ENCODE data around the gene YPEL1.
"Not testable (repeated sequence)": the region's sequence is repeated elsewhere in the genome, so short reads cannot be mapped to it uniquely, and the experiment has no call there.

The YPEL1 gene

GRCh38 chr22:21694795-21695429 lies 40.7 kb downstream of the YPEL1 start:
- H3K36me3 ChIP-seq (ENCODE audit: control insufficient read depth, insufficient read depth, low read length): no peaks in the 10 kb centered on the region
- peaks cover 23% of the 10 kb centered on the region for H3K4me1 ChIP-seq
- H3K4me3 ChIP-seq (ENCODE audit: low read depth, low read length): no peak overlapping the region
- no peaks in the 10 kb centered on the region for H3K9me3 ChIP-seq (ENCODE audit: control insufficient read depth, low read length)
- no peaks in the 10 kb centered on the region for H3K27me3 ChIP-seq (ENCODE audit: control insufficient read depth, insufficient read depth, low read length)
- no peak overlapping the region for H3K9ac ChIP-seq
- TF ChIP-seq CTCF (IDR thresholded peaks at IDR 0.05): no peak
- no peak overlapping the region for H3K27ac ChIP-seq
- no peak overlapping the region for H2AFZ ChIP-seq
- H3K79me2 ChIP-seq: no peaks in the 10 kb centered on the region
- H3K4me2 ChIP-seq (ENCODE audit: low read length): no peak overlapping the region

- Histone ChIP-seq H3K4me1 (peaks cover 20% of the 10 kb centered on the region), H3K4me3 (ENCODE audit: low read depth, low read length) (no peak overlapping the region), H3K27me3 (ENCODE audit: control insufficient read depth, insufficient read depth, low read length) (no peaks in the 10 kb centered on the region), H3K9me3 (ENCODE audit: control insufficient read depth, low read length) (no peaks in the 10 kb centered on the region), H2AFZ (no peak overlapping the region), H3K27ac (no peak overlapping the region), H3K4me2 (ENCODE audit: low read length) (no peak overlapping the region), H3K9ac (no peak overlapping the region), H3K36me3 (ENCODE audit: control insufficient read depth, insufficient read depth, low read length) (no peaks in the 10 kb centered on the region), H3K79me2 (no peaks in the 10 kb centered on the region)
- no peak for TF ChIP-seq CTCF (IDR thresholded peaks at IDR 0.05)
Measured at GRCh38 chr22:21694394-21694793, 41.2 kb downstream of the YPEL1 start.

GRCh38 chr22:21693999-21694341 lies 41.6 kb downstream of the YPEL1 start:
- TF ChIP-seq CTCF (IDR thresholded peaks at IDR 0.05): no peak
- no peaks in the 10 kb centered on the region for H3K36me3 ChIP-seq (ENCODE audit: control insufficient read depth, insufficient read depth, low read length)

GRCh38 chr22:21693333-21693998 lies 42.1 kb downstream of the YPEL1 start:
- Histone ChIP-seq H3K27ac (no peak overlapping the region), H3K9me3 (ENCODE audit: control insufficient read depth, low read length) (no peaks in the 10 kb centered on the region), H3K4me3 (ENCODE audit: low read depth, low read length) (no peak overlapping the region), H3K79me2 (no peaks in the 10 kb centered on the region), H2AFZ (no peak overlapping the region), H3K9ac (no peak overlapping the region), H3K4me2 (ENCODE audit: low read length) (no peak overlapping the region), H3K4me1 (peaks cover 12% of the 10 kb centered on the region), H3K27me3 (ENCODE audit: control insufficient read depth, insufficient read depth, low read length) (no peaks in the 10 kb centered on the region), H3K36me3 (ENCODE audit: control insufficient read depth, insufficient read depth, low read length) (no peaks in the 10 kb centered on the region)
- no peak for TF ChIP-seq CTCF (IDR thresholded peaks at IDR 0.05)

More at GRCh38 chr22:21693999-21694341, 41.6 kb downstream of the YPEL1 start:
- Histone ChIP-seq H3K27me3 (ENCODE audit: control insufficient read depth, insufficient read depth, low read length) (no peaks in the 10 kb centered on the region), H3K4me1 (peaks cover 16% of the 10 kb centered on the region), H3K79me2 (no peaks in the 10 kb centered on the region), H2AFZ (no peak overlapping the region), H3K4me3 (ENCODE audit: low read depth, low read length) (no peak overlapping the region), H3K27ac (no peak overlapping the region), H3K9ac (no peak overlapping the region), H3K4me2 (ENCODE audit: low read length) (no peak overlapping the region), H3K9me3 (ENCODE audit: control insufficient read depth, low read length) (no peaks in the 10 kb centered on the region)

GRCh38 chr22:21692856-21693255 lies 42.7 kb downstream of the YPEL1 start:
- H3K9ac ChIP-seq; H3K4me2 ChIP-seq (ENCODE audit: low read length); H2AFZ ChIP-seq; H3K4me1 ChIP-seq; H3K36me3 ChIP-seq (ENCODE audit: control insufficient read depth, insufficient read depth, low read length); H3K79me2 ChIP-seq; H3K9me3 ChIP-seq (ENCODE audit: control insufficient read depth, low read length); H3K4me3 ChIP-seq (ENCODE audit: low read depth, low read length); H3K27me3 ChIP-seq (ENCODE audit: control insufficient read depth, insufficient read depth, low read length); H3K27ac ChIP-seq: not testable (repeated sequence)

Data from parathyroid adenoma (tissue), 2 donors.